ENCODE data around the gene UNC5B. TPM values are rescaled to one million over a fixed set of nuclear protein-coding genes. Genes with fewer than 3 reads are reported as not detected.

Gene UNC5B
- total RNA-seq, 4 donors from 2014 or later: 3.3 to 7.0 (median 5.9) TPM

- DNase-seq (ENCODE audit: low spot score in 2 of 2): no peak
These were observed 21.4 kb upstream of the UNC5B start for GRCh38 chr10:71191019-71191418.

GRCh38 chr10:71191551-71192076, 20.8 kb upstream of the UNC5B start:
- peaks cover 0 to 17% (median 0%) of the 10 kb centered on the region in 4 donors for H3K4me1 ChIP-seq
- H3K9me3 ChIP-seq: peaks cover 0 to 8% (median 0%) of the 10 kb centered on the region in 4 donors
- H3K27me3 ChIP-seq: no peaks in the 10 kb centered on the region
- H3K27ac ChIP-seq: no peak overlapping the region
- H3K36me3 ChIP-seq: no peaks in the 10 kb centered on the region
- DNase-seq (ENCODE audit: low spot score in 2 of 2): no peak
- no peak overlapping the region for H3K4me3 ChIP-seq
- no peak for TF ChIP-seq POLR2A (IDR thresholded peaks at IDR 0.05)
- TF ChIP-seq, protein P1, sequence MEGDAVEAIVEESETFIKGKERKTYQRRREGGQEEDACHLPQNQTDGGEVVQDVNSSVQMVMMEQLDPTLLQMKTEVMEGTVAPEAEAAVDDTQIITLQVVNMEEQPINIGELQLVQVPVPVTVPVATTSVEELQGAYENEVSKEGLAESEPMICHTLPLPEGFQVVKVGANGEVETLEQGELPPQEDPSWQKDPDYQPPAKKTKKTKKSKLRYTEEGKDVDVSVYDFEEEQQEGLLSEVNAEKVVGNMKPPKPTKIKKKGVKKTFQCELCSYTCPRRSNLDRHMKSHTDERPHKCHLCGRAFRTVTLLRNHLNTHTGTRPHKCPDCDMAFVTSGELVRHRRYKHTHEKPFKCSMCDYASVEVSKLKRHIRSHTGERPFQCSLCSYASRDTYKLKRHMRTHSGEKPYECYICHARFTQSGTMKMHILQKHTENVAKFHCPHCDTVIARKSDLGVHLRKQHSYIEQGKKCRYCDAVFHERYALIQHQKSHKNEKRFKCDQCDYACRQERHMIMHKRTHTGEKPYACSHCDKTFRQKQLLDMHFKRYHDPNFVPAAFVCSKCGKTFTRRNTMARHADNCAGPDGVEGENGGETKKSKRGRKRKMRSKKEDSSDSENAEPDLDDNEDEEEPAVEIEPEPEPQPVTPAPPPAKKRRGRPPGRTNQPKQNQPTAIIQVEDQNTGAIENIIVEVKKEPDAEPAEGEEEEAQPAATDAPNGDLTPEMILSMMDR (IDR thresholded peaks at IDR 0.05): no peak
- TF ChIP-seq EP300 (IDR thresholded peaks at IDR 0.05): no peak
- WGBS, 2 donors: 39 to 44% methylated on average over 13 of the region's 13 CpGs

More at GRCh38 chr10:71191019-71191418, 21.4 kb upstream of the UNC5B start:
- Histone ChIP-seq H3K36me3 (no peaks in the 10 kb centered on the region), H3K27me3 (no peaks in the 10 kb centered on the region), H3K9me3 (peaks cover 0 to 2% (median 0%) of the 10 kb centered on the region in 4 donors), H3K4me3 (no peak overlapping the region), H3K4me1 (peaks cover 0 to 17% (median 0%) of the 10 kb centered on the region in 4 donors), H3K27ac (no peak overlapping the region)
- 15 to 28% methylated on average over 4 of the region's 4 CpGs for WGBS, 2 donors
- no peak for TF ChIP-seq EP300 (IDR thresholded peaks at IDR 0.05)
- TF ChIP-seq POLR2A (IDR thresholded peaks at IDR 0.05): no peak
- TF ChIP-seq, protein P1 (IDR thresholded peaks at IDR 0.05): no peak

GRCh38 chr10:71193516-71193915, 18.9 kb upstream of the UNC5B start:
- no peak overlapping the region for H3K4me3 ChIP-seq
- 92 to 94% methylated on average over 3 of the region's 3 CpGs for WGBS, 2 donors
- DNase-seq (ENCODE audit: low spot score in 2 of 2): no peak

GRCh38 chr10:71197955-71198354, 14.4 kb upstream of the UNC5B start:
- Histone ChIP-seq H3K36me3 (no peaks in the 10 kb centered on the region), H3K27ac (no peak overlapping the region), H3K27me3 (no peaks in the 10 kb centered on the region), H3K4me1 (no peaks in the 10 kb centered on the region), H3K9me3 (peaks cover 0 to 35% (median 6%) of the 10 kb centered on the region in 4 donors), H3K4me3 (no peak overlapping the region)
- DNase-seq (ENCODE audit: low spot score in 2 of 2): no peak
- no peak for TF ChIP-seq POLR2A (IDR thresholded peaks at IDR 0.05)
- TF ChIP-seq EP300 (IDR thresholded peaks at IDR 0.05): no peak
- TF ChIP-seq, protein P1 (IDR thresholded peaks at IDR 0.05): no peak

More at GRCh38 chr10:71193516-71193915, 18.9 kb upstream of the UNC5B start:
- Histone ChIP-seq H3K9me3 (peaks cover 0 to 27% (median 6%) of the 10 kb centered on the region in 4 donors), H3K4me1 (peaks cover 0 to 8% (median 0%) of the 10 kb centered on the region in 4 donors), H3K27me3 (no peaks in the 10 kb centered on the region), H3K36me3 (no peaks in the 10 kb centered on the region), H3K27ac (no peak overlapping the region)
- TF ChIP-seq EP300 (IDR thresholded peaks at IDR 0.05) (no peak), POLR2A (IDR thresholded peaks at IDR 0.05) (no peak)
- TF ChIP-seq, protein P1 (IDR thresholded peaks at IDR 0.05): no peak

GRCh38 chr10:71201849-71202248, 10.5 kb upstream of the UNC5B start:
- Histone ChIP-seq H3K4me3 (no peak overlapping the region), H3K4me1 (no peaks in the 10 kb centered on the region), H3K36me3 (no peaks in the 10 kb centered on the region), H3K27ac (no peak overlapping the region), H3K27me3 (no peaks in the 10 kb centered on the region), H3K9me3 (peaks cover 0 to 25% (median 6%) of the 10 kb centered on the region in 4 donors)
- DNase-seq (ENCODE audit: low spot score in 2 of 2): no peak
- WGBS, 2 donors: 50 to 69% methylated on average over 1 of the region's 1 CpG
- TF ChIP-seq EP300 (IDR thresholded peaks at IDR 0.05): no peak
- no peak for TF ChIP-seq POLR2A (IDR thresholded peaks at IDR 0.05)
- TF ChIP-seq, protein P1 (IDR thresholded peaks at IDR 0.05): no peak

Data from tibial nerve (tissue), 4 donors.